Smooth muscle cell (in vitro differentiated cells): ENCODE measurements around the gene NEDD1. TPM values are rescaled to one million over a fixed set of nuclear protein-coding genes. Genes with fewer than 3 reads are reported as not detected.

Experiments
- DNase-seq: peaks from one replicate; lab custom pipeline; 2025; ENCODE audit not compliant: unreplicated experiment; lab: John Stamatoyannopoulos, UW
- H2AFZ ChIP-seq: fragments of 200-600 bp; sonication (generic); 2 replicates; pipeline ENCODE4 v1.6.0; 2016; ENCODE audit warnings: antibody characterized with exemption, low read depth, mild to moderate bottlenecking
- H3F3A ChIP-seq: fragments of 200-600 bp; sonication (generic); 2 replicates; pipeline ENCODE4 v1.6.0; 2017; ENCODE audit warnings: antibody characterized with exemption, low read depth
- H3K27ac ChIP-seq: fragments of 200-600 bp; sonication (generic); 2 replicates; pipeline ENCODE4 v1.5.1; 2016; ENCODE audit warnings: low read depth, mild to moderate bottlenecking
- H3K27me3 ChIP-seq: fragments of 200-600 bp; sonication (generic); 2 replicates; pipeline ENCODE4 v1.6.1; 2016; ENCODE audit warnings: low read depth, mild to moderate bottlenecking
- H3K36me3 ChIP-seq: fragments of 200-600 bp; sonication (generic); 2 replicates; pipeline ENCODE4 v1.5.1; 2016; ENCODE audit warnings: low read depth
- H3K4me1 ChIP-seq: fragments of 200-600 bp; sonication (generic); 2 replicates; pipeline ENCODE4 v1.5.1; 2016; ENCODE audit warnings: low read depth
- H3K4me2 ChIP-seq: fragments of 200-600 bp; sonication (generic); 2 replicates; pipeline ENCODE4 v1.6.0; 2016; ENCODE audit warnings: mild to moderate bottlenecking
- H3K4me3 ChIP-seq: fragments of 200-600 bp; sonication (generic); 2 replicates; pipeline ENCODE4 v1.5.1; 2016; ENCODE audit warnings: mild to moderate bottlenecking
- H3K79me2 ChIP-seq: fragments of 200-600 bp; sonication (generic); 2 replicates; pipeline ENCODE4 v1.6.0; 2016; ENCODE audit warnings: low read depth, mild to moderate bottlenecking
- H3K9ac ChIP-seq: fragments of 200-600 bp; sonication (generic); 2 replicates; pipeline ENCODE4 v1.6.0; 2016; ENCODE audit warnings: low read depth
- H3K9me3 ChIP-seq: fragments of 200-600 bp; sonication (generic); replicated peaks from 2 replicates; pipeline ENCODE4 v1.5.1; 2016; ENCODE audit warnings: low read depth
- H4K20me1 ChIP-seq: fragments of 200-600 bp; sonication (generic); 2 replicates; pipeline ENCODE4 v1.6.0; 2016; ENCODE audit warnings: low read depth
- CTCF ChIP-seq: fragments of 200-600 bp; sonication (generic); IDR thresholded peaks from 2 replicates; pipeline ENCODE4 v1.5.1; 2017; ENCODE audit warnings: borderline replicate concordance, mild to moderate bottlenecking, antibody characterized with exemption; ENCODE audit not compliant: insufficient read depth, poor library complexity, severe bottlenecking
- WGBS: methylation state at CpG from one replicate; pipeline ENCODE4 v1.1.7; 2016; ENCODE audit warnings: low lambda C conversion rate; 5-methylcytosine and 5-hydroxymethylcytosine counted together
- polyA plus RNA-seq: library from polyadenylated mRNA; unstranded; fragments of >200 nt; fragmentation: Nextera tagmentation; extraction: Ambion mirVana; gene quantifications from 2 replicates; pipeline ENCODE4 v1.2.1, GENCODE V29; 2016
- total RNA-seq: library from RNA; depleted of rRNA; stranded (reverse); fragments of >200 nt; gene quantifications from 2 replicates; pipeline ENCODE4 v1.2.3, GENCODE V29; 2014

NEDD1 gene
- total and polyA plus RNA-seq, 2 experiments from 2014 or later = 20.6 to 54.0 TPM

GRCh38 chr12:96883571-96883970, 23.5 kb upstream of the NEDD1 start:
- no peak overlapping the region for H3K4me3 ChIP-seq
- no peaks in the 10 kb centered on the region for H4K20me1 ChIP-seq
- H2AFZ ChIP-seq = no peak overlapping the region
- peak overlapping the region; percentile 48 for H3K4me2 ChIP-seq
- peaks cover 10% of the 10 kb centered on the region for H3F3A ChIP-seq
- DNase-seq = no peak
- H3K9ac ChIP-seq = peak overlapping the region; percentile 74
- H3K27ac ChIP-seq = peak overlapping the region; percentile 92
- H3K9me3 ChIP-seq = no peaks in the 10 kb centered on the region
- H3K27me3 ChIP-seq = no peaks in the 10 kb centered on the region
- H3K79me2 ChIP-seq = no peaks in the 10 kb centered on the region
- H3K4me1 ChIP-seq = peaks cover 5% of the 10 kb centered on the region
- 80% methylated on average over 4 of the region's 4 CpGs for WGBS
- H3K36me3 ChIP-seq = no peaks in the 10 kb centered on the region
- TF ChIP-seq CTCF = no peak

GRCh38 chr12:96886998-96887677, 19.9 kb upstream of the NEDD1 start:
- Histone ChIP-seq H3K4me2 (no peak overlapping the region), H3K9me3 (no peaks in the 10 kb centered on the region), H3F3A (peaks cover 10% of the 10 kb centered on the region), H3K79me2 (no peaks in the 10 kb centered on the region), H3K4me1 (peaks cover 5% of the 10 kb centered on the region), H3K27ac (peak overlapping the region; percentile 10), H3K36me3 (no peaks in the 10 kb centered on the region), H3K27me3 (no peaks in the 10 kb centered on the region), H3K9ac (no peak overlapping the region), H2AFZ (peak overlapping the region; percentile 47), H4K20me1 (no peaks in the 10 kb centered on the region), H3K4me3 (no peak overlapping the region)
- no peak for DNase-seq
- 47% methylated on average over 4 of the region's 4 CpGs for WGBS
- TF ChIP-seq CTCF = no peak

GRCh38 chr12:96889273-96889933, 17.7 kb upstream of the NEDD1 start:
- no peak for TF ChIP-seq CTCF
- peak overlapping the region; percentile 61 for H3K27ac ChIP-seq
- H3K79me2 ChIP-seq = no peaks in the 10 kb centered on the region
- H3K4me3 ChIP-seq = no peak overlapping the region
- no peak overlapping the region for H2AFZ ChIP-seq
- no peak for DNase-seq
- no peaks in the 10 kb centered on the region for H3F3A ChIP-seq
- H3K4me2 ChIP-seq = no peak overlapping the region
- H3K27me3 ChIP-seq = no peaks in the 10 kb centered on the region
- peak overlapping the region; percentile 13 for H3K9ac ChIP-seq
- H3K4me1 ChIP-seq = no peaks in the 10 kb centered on the region
- 41% methylated on average over 5 of the region's 5 CpGs for WGBS
- no peaks in the 10 kb centered on the region for H3K36me3 ChIP-seq
- H3K9me3 ChIP-seq = no peaks in the 10 kb centered on the region
- H4K20me1 ChIP-seq = no peaks in the 10 kb centered on the region
